ENCODE data around the gene LRP11.

LRP11 gene

DNA sequence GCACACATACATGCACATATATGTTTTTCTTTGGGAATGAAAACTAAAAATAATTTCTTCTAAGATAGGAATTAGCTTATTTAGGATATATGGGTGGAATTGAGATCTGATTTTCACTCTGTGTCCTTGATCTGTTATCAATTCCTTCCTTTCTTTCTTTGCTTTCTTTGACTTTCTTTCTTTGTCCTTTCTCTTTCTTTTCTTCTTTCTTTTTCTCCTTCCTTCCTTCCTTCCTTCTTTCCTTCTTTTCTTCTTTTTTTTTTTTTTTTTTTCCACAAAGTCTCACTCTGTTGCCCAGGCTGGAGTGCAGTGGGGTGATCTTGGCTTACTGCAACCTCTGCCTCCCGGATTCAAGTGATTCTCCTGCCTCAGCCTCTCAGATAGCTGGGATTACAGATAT lies 86.5 kb downstream of the LRP11 start:
- no peak for DNase-seq

DNA sequence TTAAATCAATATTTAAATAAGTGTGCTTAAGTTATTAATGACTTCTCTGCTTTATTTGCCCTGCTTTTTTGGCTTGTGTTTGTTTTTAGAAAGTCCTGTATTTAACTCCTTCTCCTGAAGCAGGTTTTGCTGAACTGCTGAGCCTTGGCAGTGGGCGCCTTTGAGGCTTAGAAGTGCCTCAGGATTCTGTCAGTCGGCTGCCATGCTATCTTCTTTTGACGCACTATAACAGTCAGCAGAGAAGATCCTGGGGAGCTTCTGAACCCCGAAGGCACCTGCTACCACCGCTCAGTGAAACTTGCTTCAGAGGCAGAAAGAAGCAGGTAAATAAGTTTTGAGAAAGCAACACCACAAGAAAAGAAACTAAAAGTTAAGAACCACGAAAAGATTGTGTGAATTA lies 92.2 kb downstream of the LRP11 start:
- DNase-seq = no peak

DNA sequence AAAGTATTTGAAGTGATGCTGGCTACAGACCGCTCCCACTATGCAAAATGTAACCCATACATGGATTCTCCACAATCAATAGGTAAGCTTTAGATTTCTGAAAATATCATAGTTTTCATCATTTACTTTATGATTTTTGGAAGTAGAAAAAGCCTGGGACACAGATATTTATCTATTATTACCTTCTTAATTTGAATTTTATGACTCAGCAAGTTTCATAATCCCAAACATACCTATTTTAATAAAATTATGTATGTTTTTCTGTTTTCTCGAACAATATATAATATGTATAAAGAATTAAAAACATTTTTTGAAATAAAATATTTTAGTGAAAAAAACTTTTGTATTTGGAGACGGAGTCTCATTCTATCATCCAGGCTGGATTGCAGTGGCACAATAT lies 93.0 kb downstream of the LRP11 start:
- DNase-seq = no peak

DNA sequence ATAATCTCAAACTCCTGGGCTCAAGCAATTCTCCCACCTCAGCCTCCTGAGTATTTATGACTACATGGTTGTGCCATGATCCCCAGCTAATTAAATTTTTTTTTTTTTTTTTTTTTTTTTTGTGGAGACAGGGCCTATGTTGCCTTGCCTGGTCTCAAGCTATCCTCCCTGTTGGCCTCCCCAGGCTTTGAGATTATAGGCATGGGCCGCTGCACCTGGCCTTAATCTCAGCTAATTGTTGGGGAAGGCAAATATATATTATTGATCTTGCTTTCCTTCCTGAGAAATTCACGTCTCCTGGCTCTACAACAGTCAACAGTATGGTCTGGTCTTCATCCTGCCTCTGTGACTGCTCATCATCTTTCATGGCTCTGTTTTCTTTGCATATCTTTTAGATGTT lies 94.5 kb downstream of the LRP11 start:
- DNase-seq = no peak

Measured in DMS79 (cell line).